GM12865 (cell line): ENCODE data around the gene ARMH3.

Source experiments
- DNase-seq: peaks from one replicate; pipeline ENCODE4 v3.0.0; 2010; ENCODE audit warnings: low read depth
- H3K4me3 ChIP-seq: 2 replicates; pipeline ENCODE4 v1.5.1; 2011; ENCODE audit warnings: mild to moderate bottlenecking, low read depth, low read length, control low read depth
- CTCF ChIP-seq: IDR thresholded peaks from 2 replicates; pipeline ENCODE4 v1.5.1; 2011; ENCODE audit warnings: low read length, control low read depth, low read depth, inconsistent platforms; ENCODE audit not compliant: insufficient read depth; ENCODE audit errors: missing control alignments

The ARMH3 gene

GRCh38 chr10:101901340-101901739, 154.6 kb downstream of the ARMH3 start:
- TF ChIP-seq CTCF: no peak
- peak; percentile 91 for DNase-seq
- H3K4me3 ChIP-seq: peak overlapping the region; percentile 21

GRCh38 chr10:101897633-101898032, 158.3 kb downstream of the ARMH3 start:
- no peak for DNase-seq
- no peak for TF ChIP-seq CTCF

GRCh38 chr10:101896225-101896877, 159.6 kb downstream of the ARMH3 start:
- DNase-seq: no peak
- no peak for TF ChIP-seq CTCF
- no peak overlapping the region for H3K4me3 ChIP-seq

More at GRCh38 chr10:101897633-101898032, 158.3 kb downstream of the ARMH3 start:
- H3K4me3 ChIP-seq: no peak overlapping the region

- TF ChIP-seq CTCF: no peak
- no peak overlapping the region for H3K4me3 ChIP-seq
- DNase-seq: no peak
Measured at GRCh38 chr10:101895781-101896180, 160.2 kb downstream of the ARMH3 start.

GRCh38 chr10:101894742-101895141, 161.2 kb downstream of the ARMH3 start:
- no peak for DNase-seq
- no peak overlapping the region for H3K4me3 ChIP-seq
- no peak for TF ChIP-seq CTCF

- no peak for DNase-seq
- no peak for TF ChIP-seq CTCF
- H3K4me3 ChIP-seq: no peak overlapping the region
Measured at GRCh38 chr10:101894266-101894665, 161.7 kb downstream of the ARMH3 start.

GRCh38 chr10:101893510-101894120, 162.4 kb downstream of the ARMH3 start:
- no peak for DNase-seq
- no peak for TF ChIP-seq CTCF
- H3K4me3 ChIP-seq: no peak overlapping the region
